Sigmoid colon (tissue), 7 donors: Measurements from ENCODE around the gene RASGEF1B. TPM values are rescaled to one million over a fixed set of nuclear protein-coding genes. Genes with fewer than 3 reads are reported as not detected.
A peak's percentile ranks its signal among the peaks of the same experiment; 100 is the strongest.
"Not testable (repeated sequence)": the region's sequence is repeated elsewhere in the genome, so short reads cannot be mapped to it uniquely, and the experiment has no call there.

Experiments used
- DNase-seq: peaks from one replicate; pipeline ENCODE4 v3.0.0-alpha.2; 2019
- H3K27ac ChIP-seq, 4 donors: fragments of 200-600 bp; sonication (generic); one replicate each; pipeline ENCODE4 v1.5.1; 2016 to 2019; ENCODE audit warnings: mild to moderate bottlenecking in 1 of 4
- H3K27me3 ChIP-seq, 3 donors: fragments of 200-600 bp; sonication (generic); one replicate each; pipeline ENCODE4 v1.5.1; 2019; ENCODE audit warnings: mild to moderate bottlenecking in 1 of 3
- H3K36me3 ChIP-seq, 4 donors: fragments of 200-600 bp; sonication (generic); one replicate each; pipeline ENCODE4 v1.5.1; 2016 to 2019
- H3K4me1 ChIP-seq, 4 donors: fragments of 200-600 bp; sonication (generic); one replicate each; pipeline ENCODE4 v1.5.1; 2017 to 2019
- H3K4me3 ChIP-seq, 4 donors: fragments of 200-600 bp; sonication (generic); one replicate each; pipeline ENCODE4 v1.5.1; 2017 to 2019; ENCODE audit warnings: mild to moderate bottlenecking in 2 of 4, moderate library complexity in 1 of 4
- H3K9me3 ChIP-seq, 4 donors: fragments of 200-600 bp in 3 of 4; sonication (generic) in 3 of 4; one replicate each; pipeline versions ENCODE4 v1.5.1 to v1.6.1; 2013 to 2019
- CTCF ChIP-seq, 4 experiments: fragments of 450-650 bp in 3 of 4; fragments of 200-600 bp in 1 of 4; IDR thresholded peaks; one replicate each; pipeline ENCODE4 v1.5.1; 2016 to 2019; ENCODE audit warnings: antibody characterized with exemption in 4 of 4, mild to moderate bottlenecking in 3 of 4, moderate library complexity in 2 of 4
- EP300 ChIP-seq, 4 donors: sonication (generic); formaldehyde crosslinking; IDR thresholded peaks; one replicate each; pipeline ENCODE4 v1.6.1; 2017; ENCODE audit warnings: antibody characterized with exemption in 4 of 4
- POLR2A ChIP-seq, 2 donors: fragments of 450-650 bp; IDR thresholded peaks; one replicate each; pipeline ENCODE4 v1.6.1; 2016; ENCODE audit warnings: antibody characterized with exemption in 2 of 2, mild to moderate bottlenecking in 2 of 2, moderate library complexity in 2 of 2
- POLR2AphosphoS5 ChIP-seq, 4 donors: sonication (generic); formaldehyde crosslinking; IDR thresholded peaks; one replicate each; pipeline ENCODE4 v1.6.1; 2017; ENCODE audit warnings: antibody characterized with exemption in 4 of 4
- WGBS, 2 donors: extraction: QIAGEN DNeasy Blood & Tissue Kit; methylation state at CpG; one replicate each; pipeline ENCODE4 v1.1.7; 2013; 5-methylcytosine and 5-hydroxymethylcytosine counted together
- intact Hi-C: fragments of 100-400 bp; cut with DNase I; formaldehyde crosslinking; loops from one replicate; pipeline ENCODE4 v1.15.1; 2023
- polyA plus RNA-seq, 3 donors: library from polyadenylated mRNA; stranded (reverse); fragments of 200-250 nt; gene quantifications; one replicate each; pipeline ENCODE4 v1.2.3, GENCODE V29; 2013
- total RNA-seq, 4 donors: library from RNA; depleted of rRNA; stranded (reverse); fragments of >200 nt; gene quantifications; one replicate each; pipeline ENCODE4 v1.1.0, GENCODE V29; 2016
- donor health status: healthy with polysubstance abuse.
- donor health status: Bipolar disorder and iron deficiency.
- donor health status: healthy.

Gene RASGEF1B
- total and polyA plus RNA-seq, 7 donors: 5.0 to 12.1 (median 10.3) TPM

DNA sequence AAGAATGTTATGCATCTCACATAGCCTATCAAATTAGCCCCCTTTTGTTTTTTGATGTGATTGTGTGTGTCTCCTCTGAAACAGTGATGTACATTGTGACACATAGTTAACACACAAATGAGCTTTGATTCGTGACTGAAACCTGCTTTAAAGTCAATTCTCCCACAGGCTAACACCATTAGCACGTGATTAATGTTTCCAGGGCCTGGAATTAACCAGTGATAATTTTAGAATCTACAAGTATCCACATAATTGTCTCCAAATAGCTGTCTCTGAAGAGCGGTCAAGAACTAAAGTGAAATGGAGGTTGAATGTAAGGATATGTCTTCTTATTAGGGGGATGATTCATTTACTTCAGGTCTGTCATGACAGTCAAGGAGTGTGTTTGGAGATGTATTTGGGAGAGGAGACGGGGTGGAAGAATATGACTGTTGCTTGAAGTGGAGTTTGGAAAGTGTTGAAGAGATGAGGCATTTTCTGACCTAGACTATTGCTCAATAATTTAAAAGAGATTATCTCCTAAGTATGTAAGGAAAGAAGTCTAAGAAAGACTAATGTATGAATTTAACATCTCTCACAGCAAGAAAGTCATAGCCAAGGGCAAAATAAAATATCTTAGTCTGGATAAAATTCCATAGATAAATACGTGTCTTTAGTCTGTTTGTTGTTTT, 13.7 kb upstream of the RASGEF1B start:
- TF ChIP-seq POLR2A (IDR thresholded peaks at IDR 0.05): no peak
- TF ChIP-seq POLR2AphosphoS5 (IDR thresholded peaks at IDR 0.05): no peak
- TF ChIP-seq EP300 (IDR thresholded peaks at IDR 0.05): no peak
- TF ChIP-seq CTCF (IDR thresholded peaks at IDR 0.05): no peak
- no peaks in the 10 kb centered on the region for H3K27me3 ChIP-seq
- H3K36me3 ChIP-seq: no peaks in the 10 kb centered on the region
- intact Hi-C loops: no loop called here
- H3K4me3 ChIP-seq: no peak overlapping the region
- no peak overlapping the region for H3K27ac ChIP-seq
- H3K9me3 ChIP-seq: no peaks in the 10 kb centered on the region
- 77 to 83% methylated on average over 5 of the region's 5 CpGs for WGBS, 2 donors
- no peak for DNase-seq
- H3K4me1 ChIP-seq: no peaks in the 10 kb centered on the region

DNA sequence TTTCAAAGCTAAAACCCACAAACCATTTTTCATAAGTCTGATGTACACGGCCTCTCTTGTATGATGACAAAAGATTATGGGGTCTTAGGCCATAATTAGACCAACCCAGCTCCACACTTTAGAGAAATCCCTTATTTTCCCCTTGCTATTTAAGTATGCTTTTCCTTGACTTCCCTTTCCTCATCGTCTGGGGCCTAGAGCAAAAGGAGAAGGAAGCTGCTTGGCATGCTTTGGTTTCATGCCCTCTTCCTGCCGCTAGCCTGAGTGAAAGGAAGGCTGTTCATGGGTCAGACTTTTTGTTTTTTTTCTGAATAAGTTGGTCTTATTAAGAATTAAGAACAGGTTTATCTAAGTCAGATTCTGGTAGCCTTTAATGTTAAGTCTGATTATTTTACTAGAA, 10.6 kb upstream of the RASGEF1B start:
- no peaks in the 10 kb centered on the region for H3K27me3 ChIP-seq
- intact Hi-C loops: no loop called here
- H3K27ac ChIP-seq: no peak overlapping the region
- no peaks in the 10 kb centered on the region for H3K9me3 ChIP-seq
- no peaks in the 10 kb centered on the region for H3K36me3 ChIP-seq
- no peak overlapping the region for H3K4me3 ChIP-seq
- 65 to 93% methylated on average over 3 of the region's 3 CpGs for WGBS, 2 donors
- no peaks in the 10 kb centered on the region for H3K4me1 ChIP-seq
- no peak for DNase-seq
- TF ChIP-seq POLR2A (IDR thresholded peaks at IDR 0.05) (no peak), EP300 (IDR thresholded peaks at IDR 0.05) (no peak), POLR2AphosphoS5 (IDR thresholded peaks at IDR 0.05) (no peak), CTCF (IDR thresholded peaks at IDR 0.05) (no peak)

DNA sequence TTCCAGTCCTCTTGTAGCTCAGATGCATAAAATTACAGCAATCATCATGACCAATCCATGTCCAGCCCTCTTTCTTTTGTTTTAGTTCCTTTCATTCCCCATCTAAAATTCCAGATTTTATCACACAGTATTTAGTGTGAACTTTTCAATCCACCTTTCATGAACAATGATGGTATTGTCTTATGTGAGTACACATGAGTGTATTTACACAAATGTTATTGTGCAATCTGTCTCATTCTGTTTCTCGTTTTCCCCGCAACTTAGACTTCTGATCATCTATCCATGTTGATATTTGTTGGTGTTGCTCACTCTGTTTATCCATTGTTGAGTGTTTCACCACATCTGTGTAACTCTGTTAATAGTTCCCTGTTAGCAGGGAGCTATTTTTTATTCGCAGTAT, 9.4 kb upstream of the RASGEF1B start:
- Histone ChIP-seq H3K36me3 (no peaks in the 10 kb centered on the region), H3K4me1 (no peaks in the 10 kb centered on the region), H3K4me3 (no peak overlapping the region), H3K9me3 (no peaks in the 10 kb centered on the region), H3K27ac (no peak overlapping the region), H3K27me3 (no peaks in the 10 kb centered on the region)
- intact Hi-C loops: no loop called here
- TF ChIP-seq POLR2AphosphoS5 (IDR thresholded peaks at IDR 0.05) (no peak), EP300 (IDR thresholded peaks at IDR 0.05) (no peak), CTCF (IDR thresholded peaks at IDR 0.05) (no peak), POLR2A (IDR thresholded peaks at IDR 0.05) (no peak)
- 36 to 72% methylated on average over 3 of the region's 3 CpGs for WGBS, 2 donors
- DNase-seq: no peak

DNA sequence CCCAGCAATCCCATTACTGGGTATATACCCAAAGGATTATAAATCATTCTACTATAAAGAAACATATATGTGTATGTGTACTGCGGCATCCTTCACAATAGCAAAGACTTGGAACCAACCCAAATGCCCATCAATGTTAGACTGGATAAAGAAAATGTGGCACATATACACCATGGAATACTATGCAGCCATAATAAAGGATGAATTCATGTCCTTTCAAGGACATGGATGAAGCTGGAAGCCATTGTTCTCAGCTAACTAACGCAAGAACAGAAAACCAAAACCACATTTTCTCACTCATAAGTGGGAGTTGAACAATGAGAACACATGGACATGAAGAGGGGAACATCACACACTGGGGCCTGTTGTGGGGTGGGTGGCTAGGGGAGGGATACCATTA, 7.9 kb upstream of the RASGEF1B start:
- H3K4me3 ChIP-seq, H3K9me3 ChIP-seq, H3K36me3 ChIP-seq, H3K27ac ChIP-seq, H3K27me3 ChIP-seq, intact Hi-C loops, H3K4me1 ChIP-seq, DNase-seq: not testable (repeated sequence)
- WGBS, 2 donors: 68 to 78% methylated on average over 2 of the region's 2 CpGs

- H3K36me3 ChIP-seq, H3K4me3 ChIP-seq, H3K9me3 ChIP-seq, H3K27me3 ChIP-seq: not testable (repeated sequence)
- WGBS, 2 donors: 75 to 81% methylated on average over 19 of the region's 19 CpGs
- intact Hi-C loops: loop anchor here (5.0 kb wide), 3 partner anchors 124 to 884 kb away; no protein-coding TSS in a partner anchor
- H3K4me1 ChIP-seq: peaks cover 0 to 35% (median 27%) of the 10 kb centered on the region in 4 donors
- peak; percentile 84 for DNase-seq
- H3K27ac ChIP-seq: peak overlapping the region; percentile 84 to 90 (median 88)
- TF ChIP-seq EP300 (IDR thresholded peaks at IDR 0.05): peak in 1 of 4 donors; percentile 65
- peak in 3 of 4 donors; percentile 62 to 76 (median 72) for TF ChIP-seq POLR2AphosphoS5 (IDR thresholded peaks at IDR 0.05)
Observed at GRCh38 chr4:81473331-81474265, 1.9 kb upstream of the RASGEF1B start.
